Caki2 (cell line): ENCODE measurements around the gene MRFAP1. TPM values are rescaled to one million over a fixed set of nuclear protein-coding genes. Genes with fewer than 3 reads are reported as not detected.

Source experiments
- DNase-seq: peaks from one replicate; pipeline ENCODE4 v3.0.0-alpha.2; 2015; ENCODE audit warnings: low read depth
- in situ Hi-C: cut with HindIII; loops from 2 replicates; pipeline ENCODE4 v1.10.0; 2016; ENCODE audit warnings: low sequenced_read_pairs, low pct_unique_long_range_greater_than_20kb, mixed read lengths
- total RNA-seq: library from RNA; depleted of rRNA; stranded (reverse); fragments of >200 nt; shearing (Covaris generic); gene quantifications from 2 replicates; pipeline ENCODE4 v1.2.3, GENCODE V29; 2014; ENCODE audit warnings: low replicate concordance

MRFAP1 gene
- total RNA-seq, 1 experiment from 2014 or later = 224 TPM

DNA sequence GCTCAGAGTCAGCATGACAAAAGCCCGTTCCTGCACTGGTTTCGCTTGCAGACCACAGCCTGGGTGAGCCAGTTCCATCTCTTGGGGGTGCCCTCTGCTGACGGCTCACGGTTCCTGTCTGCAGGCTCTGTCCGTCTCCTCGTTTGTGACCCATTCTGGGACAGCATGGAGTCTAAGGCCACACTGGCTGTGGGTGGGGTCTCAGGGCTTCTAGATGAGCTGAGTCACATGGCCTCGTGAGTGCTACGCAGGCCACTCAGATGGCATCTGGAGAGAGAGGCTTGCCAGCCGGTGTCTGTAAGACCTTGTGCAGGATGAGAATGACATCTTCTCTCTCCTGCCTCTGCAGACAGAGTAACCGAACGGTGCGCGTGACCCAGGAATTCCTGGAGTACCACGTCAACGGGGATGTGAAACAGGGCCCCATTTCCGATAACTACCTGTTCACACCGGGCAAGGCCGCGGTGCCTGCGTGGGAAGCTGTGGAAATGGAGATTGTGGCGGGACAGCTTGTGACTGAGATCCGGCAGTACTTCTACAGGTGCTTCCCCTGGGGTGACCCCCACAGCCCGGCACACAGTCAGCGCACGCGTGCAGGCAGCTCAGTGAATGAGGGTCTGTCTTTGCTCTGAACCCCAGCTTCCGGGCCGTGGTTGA lies 31.6 kb upstream of the MRFAP1 start:
- DNase-seq = no peak
- in situ Hi-C loops = no loop called here

DNA sequence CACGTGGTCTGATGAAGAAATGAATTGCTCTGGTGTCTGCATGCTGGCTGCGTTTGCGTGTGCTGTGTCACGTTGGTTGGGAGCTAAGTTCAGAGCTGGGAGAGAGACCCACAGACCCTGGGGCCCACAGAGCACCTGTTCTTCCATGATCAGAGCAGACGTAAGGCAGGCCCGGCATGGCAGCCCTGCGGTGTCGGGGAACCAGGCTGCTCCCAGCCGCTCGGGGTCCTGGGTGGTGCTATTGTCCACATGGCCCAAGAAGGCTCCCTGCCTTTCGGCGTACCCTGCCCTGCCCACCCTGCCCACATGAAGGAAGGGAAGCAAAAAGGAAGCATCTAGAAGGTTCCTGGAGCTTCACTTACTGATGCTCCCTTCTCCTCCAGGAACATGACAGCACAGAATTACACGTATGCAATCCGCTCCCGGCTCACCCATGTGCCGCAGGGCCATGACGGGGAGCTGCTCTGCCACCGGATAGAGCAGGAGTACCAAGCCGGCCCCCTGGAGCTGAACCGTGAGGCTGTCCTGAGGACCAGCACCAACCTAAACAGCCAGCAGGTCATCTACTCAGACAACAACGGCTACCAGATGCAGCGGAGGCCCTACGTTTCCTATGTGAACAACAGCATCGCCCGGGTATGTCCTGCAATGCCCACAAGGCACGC lies 30.9 kb upstream of the MRFAP1 start:
- DNase-seq = no peak
- in situ Hi-C loops = no loop called here

DNA sequence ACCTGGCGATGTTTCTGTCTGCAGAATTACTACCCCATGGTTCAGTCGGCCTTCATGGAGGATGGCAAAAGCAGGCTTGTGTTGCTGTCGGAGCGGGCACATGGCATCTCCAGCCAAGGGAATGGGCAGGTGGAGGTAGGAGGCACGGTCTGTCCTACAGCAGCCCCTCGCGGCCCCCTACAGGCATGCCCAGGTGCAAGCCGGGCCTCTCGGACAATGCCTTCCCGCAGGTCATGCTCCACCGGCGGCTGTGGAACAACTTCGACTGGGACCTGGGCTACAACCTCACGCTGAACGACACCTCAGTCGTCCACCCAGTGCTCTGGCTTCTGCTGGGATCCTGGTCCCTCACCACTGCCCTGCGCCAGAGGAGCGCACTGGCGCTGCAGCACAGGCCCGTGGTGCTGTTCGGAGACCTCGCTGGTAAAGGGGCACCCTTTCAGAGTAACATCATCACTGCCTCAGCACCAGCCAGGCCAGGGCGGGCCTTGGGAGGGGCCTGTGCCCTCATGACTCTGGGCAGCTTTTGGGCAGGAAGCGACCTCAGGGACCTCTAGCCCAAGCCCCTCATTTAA lies 29.5 kb upstream of the MRFAP1 start:
- in situ Hi-C loops = no loop called here
- DNase-seq = no peak

DNA sequence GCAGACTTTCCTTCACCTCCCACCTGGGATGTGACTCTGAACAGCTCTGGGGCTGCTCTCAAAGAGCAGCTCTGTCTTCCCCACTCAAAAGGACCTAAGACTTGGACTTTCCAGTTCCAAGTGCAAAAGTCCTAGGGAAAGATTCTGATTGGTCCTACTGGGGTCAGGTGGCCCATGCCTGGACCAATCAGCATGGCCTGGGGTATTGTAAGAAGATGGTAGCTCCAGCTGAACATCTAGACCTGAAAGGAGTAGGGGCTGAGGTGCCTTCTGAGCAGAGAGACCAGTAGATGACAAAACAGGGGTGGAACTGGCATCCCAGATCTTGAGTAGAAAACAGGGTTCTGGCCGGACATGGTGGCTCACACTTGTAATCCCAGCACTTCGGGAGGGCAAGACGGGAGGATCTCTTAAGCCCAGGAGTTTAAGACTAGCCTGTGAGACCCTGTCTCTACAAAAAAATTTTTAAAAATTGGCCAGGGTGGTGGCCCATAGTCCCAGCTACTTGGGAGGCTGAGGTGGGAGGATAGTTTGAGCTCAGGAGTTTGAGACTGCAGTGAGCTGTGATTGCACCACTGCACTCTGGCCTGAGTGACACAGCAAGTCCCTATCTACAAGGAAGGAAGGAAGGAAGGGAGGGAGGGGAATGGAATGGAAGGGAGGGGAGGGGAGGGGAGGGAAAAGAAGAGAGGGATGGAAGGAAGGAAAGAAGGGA lies 27.4 kb upstream of the MRFAP1 start:
- in situ Hi-C loops = no loop called here
- DNase-seq = no peak

DNA sequence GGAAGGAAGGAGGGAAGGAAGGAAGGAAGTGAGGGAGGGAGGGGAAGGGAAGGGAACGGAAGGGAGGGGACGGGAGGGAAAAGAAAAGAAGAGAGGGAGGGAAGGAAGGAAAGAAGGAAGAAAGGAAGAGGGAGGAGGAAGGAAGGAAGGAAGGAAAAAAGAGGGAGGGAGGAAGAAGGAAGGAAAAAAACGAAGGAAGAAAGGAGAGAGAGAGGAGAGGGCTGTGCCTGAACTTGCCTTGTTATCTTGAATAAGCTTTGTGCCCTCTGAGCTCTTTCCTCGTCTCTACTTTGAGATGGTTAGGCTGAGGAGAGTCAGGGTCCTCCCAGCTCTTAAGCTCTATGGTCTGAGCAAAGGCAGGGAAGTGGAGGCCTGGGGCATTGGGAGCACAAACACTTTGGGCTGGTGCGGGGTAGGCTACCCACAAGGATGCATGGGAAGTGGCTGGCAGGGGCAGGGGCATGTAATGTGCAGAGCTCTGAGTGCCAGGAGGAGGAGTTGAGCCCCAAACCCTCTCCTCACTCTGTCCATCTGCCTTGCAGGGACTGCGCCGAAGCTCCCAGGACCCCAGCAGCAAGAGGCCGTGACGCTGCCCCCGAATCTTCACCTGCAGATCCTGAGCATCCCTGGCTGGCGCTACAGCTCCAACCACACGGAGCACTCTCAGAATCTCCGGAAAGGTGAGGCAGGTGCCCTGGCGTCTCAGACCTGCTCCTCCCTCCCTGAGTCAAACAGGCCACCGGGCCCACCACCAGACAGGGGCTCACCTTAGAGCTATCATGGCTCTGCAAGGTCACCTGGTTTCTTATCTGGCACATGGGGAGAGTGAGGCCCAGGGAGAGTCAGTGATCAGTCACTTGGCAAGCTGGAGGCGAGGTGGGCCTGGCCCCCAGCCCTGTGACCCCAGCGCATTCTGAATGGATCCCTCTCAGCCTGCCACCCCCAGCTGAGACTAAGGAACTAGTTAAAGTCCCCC lies 26.5 kb upstream of the MRFAP1 start:
- in situ Hi-C loops = no loop called here
- DNase-seq = no peak

DNA sequence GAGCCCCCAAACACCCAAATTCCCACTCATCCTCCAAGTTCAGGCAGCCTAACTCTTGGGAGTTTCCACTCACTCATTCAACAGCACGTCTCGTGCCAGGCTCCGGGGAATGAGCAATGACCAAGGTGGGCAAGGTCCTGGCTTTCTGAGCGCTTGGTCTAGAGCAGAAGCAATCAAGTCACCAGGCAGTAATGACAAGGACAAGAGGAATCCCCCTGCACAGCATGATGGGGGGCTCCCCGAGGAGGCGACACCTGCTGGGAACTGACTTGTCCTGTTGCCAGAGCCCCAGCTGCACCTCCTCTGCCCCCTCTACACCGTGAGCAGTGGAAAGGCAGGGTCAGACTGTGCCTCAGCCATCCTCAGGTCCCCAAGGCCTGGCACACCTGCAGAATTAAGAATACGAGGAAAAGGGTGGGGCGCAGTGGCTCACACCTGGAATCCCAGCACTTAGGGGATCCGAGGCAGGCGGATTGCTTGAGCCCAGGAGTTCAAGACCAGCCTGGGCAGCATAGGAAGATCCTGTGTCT lies 25.7 kb upstream of the MRFAP1 start:
- in situ Hi-C loops = no loop called here
- no peak for DNase-seq

DNA sequence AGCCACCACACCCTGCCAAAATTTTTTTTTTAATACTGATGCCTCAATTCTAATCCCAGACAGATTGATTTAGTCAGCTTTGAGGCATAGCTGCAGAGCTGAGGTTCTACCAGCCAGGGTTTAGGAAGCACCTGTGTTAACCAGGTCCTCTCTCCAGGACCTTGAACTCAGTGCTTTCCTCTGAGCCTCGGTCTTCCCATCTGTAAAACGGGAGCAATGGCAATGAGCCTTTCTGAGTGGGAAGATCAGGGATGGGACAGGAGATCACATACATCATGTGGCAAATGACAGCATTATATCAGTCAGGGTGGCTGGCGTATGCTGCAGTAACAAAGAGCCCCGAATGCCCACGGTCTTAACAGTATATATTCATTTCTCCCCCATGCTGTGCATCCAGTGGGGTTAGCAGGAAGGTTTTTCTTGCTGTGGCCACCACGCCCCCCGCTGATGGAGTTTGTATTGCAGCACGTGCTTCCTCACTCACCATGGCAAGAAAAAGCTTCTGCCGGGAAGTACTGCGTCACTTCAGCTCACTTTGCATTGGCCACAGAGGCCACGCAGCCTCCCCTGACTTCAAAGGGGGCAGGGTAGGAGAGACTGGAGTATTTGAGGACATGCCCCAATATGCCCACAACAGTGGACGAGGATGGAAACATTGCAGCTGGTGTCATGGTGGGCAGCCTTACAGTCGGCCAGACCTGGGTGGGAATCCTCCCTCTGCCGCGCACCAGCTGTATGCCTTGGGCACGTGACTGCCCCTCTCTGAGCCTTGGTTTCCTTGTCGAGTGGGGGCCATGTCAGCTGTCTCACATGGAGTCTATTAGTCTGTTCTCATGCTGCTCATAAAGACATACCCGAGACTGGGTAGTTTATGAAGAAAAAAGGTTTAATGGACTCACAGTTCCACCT lies 24.1 kb upstream of the MRFAP1 start:
- no peak for DNase-seq
- in situ Hi-C loops = no loop called here

DNA sequence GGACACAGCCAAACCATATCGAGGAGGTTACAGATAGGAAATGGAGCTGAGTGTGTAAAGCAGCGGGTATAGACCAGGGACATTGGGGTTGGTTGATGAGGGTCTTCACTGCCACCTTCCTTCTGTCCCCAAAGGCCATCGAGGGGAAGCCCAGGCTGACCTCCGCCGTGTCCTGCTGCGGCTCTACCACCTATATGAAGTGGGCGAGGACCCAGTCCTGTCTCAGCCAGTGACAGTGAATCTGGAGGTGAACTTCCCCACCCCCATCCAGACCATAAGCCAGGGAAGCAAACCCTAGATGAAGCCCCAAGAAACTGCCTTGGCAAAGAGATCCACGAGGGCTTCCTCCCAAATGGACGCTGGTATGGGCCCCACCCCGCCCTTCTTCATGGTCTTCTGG lies 23.2 kb upstream of the MRFAP1 start:
- in situ Hi-C loops = no loop called here
- DNase-seq = no peak

DNA sequence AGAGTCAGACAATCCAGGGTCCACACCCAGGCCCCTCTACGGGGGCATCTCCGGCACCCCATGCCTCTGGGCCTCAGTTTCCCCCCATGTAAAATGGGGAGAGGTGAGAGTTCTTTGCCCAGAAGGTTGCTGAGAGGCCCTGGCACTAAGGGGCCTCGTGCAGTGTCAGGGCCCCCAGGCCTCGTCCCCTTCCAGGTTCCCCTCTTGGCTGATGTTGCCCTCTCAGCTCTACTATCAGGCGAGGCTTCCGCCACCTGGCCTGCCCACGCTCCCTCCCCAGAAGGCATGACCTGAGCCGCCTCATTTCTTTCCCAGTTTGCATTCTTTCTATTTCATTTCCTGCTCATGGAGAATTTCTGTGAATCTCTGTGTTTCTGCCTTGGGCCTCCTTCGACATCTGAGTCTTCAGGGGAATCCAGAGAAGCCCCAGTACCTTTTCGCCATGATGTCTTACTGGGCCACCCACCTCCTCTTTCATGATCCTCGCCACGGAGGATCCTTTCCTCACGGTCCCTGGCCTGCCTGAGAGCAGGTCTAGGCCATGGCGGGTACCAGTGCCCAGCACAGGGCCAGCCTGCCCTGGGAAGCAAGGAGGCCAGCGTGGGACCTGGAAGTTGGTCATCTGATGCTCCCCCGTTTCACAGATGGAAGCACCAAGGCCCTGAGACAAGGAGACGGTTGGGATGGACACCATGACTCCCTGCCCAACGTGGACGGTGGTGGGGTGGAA lies 21.9 kb upstream of the MRFAP1 start:
- no peak for DNase-seq
- in situ Hi-C loops = no loop called here

DNA sequence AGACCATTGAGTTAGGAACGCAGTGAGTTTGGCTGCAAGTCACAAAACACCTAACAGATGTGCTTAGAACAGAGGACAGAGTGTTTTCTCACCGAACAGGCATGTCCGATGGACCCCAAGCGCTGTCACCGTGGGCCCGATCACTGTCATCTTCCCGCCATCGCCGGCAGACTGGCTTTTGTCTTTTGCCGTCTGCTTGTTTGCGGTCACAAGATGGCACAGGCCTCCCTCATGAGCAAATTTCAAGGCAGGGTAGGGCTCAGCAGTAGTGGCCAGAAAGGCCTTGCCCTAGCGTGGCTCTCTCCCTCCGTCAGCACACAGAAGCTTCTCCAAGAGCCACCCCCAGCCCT lies 21.4 kb upstream of the MRFAP1 start:
- no peak for DNase-seq
- in situ Hi-C loops = no loop called here

DNA sequence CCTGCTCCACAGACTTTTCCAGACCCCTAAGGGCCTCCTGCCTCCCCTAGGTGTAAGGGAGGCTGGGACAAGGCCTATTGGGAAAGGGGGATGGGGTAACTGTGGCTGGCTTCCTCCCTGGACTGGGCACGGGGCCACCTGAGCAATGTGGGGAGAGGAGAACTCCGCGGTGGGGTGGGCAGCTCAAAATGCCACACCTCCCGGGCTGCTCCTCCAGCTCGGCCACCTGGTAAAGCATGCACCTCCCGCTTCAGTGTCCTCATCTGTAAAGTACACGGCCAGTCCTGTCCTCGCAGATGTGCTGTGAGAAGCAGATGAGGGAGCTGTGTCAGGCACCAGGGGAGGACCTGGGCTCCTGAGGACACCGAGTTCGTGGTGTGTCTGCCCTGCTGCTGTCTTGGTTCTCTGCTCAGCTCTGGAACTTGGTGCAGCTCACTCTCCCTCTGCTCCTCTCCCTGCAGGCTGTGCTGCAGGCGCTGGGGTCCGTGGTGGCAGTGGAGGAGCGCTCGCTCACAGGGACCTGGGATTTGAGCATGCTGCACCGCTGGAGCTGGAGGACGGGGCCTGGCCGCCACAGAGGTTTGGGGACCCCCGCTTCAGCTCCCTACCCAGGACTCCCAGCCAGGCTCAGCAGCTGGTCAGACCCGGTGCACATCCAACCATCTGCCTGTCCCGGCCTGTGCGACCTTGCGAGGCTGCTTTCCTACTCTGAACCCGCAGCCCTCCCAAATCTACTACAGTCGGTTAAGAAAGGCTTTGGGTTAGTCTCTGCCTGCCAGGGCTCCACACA lies 20.8 kb upstream of the MRFAP1 start:
- DNase-seq = no peak
- in situ Hi-C loops = no loop called here

DNA sequence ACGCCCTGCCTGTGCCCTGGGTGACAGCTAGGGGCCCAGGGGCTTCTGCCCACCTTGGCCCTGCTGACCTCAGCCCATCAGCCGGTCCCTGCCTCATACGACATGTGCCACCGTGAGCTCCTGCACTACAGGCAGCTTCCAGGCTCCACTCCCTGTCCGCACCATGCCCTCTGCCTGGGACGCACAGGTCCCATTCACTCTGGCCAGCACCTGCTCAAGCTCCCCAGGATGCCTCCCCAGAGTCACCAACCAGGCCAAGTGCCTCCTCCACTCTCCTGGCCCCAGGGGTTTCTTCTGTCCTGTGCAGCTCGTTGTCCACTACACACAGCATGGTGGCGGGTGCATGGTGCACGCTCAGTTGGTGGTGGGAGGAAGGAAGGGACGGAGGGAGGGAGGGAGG lies 20.2 kb upstream of the MRFAP1 start:
- in situ Hi-C loops = no loop called here
- DNase-seq = no peak

DNA sequence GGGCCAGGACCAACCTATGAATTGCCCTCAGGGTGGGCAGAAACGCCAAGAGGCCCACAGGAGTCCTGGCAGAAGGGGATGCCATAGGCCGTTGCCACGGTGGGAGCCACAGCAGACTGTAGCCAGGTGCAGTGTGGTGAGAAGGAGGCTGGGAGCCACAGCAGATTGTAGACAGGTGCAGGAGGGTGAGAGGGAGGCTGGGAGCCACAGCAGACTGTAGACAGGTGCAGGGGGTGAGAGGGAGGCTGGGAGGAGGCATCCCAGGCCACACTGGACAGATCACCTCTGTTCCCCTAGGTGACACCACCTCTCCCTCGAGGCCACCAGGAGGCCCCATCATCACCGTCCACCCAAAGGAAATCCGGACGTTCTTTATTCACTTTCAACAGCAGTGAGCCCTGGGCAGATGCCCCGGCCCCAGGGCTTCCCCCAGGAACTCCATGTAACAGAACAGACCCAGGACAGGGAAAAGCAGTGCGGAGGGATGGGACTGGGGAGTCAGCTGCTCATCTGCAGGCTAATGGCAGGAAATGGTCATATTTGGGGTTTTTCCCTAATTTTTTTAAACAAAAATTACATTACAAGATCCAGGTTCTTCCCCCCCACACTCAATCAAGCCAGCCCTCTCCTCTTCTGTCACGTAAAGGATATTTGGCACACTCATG lies 19.5 kb upstream of the MRFAP1 start:
- no peak for DNase-seq
- in situ Hi-C loops = no loop called here

DNA sequence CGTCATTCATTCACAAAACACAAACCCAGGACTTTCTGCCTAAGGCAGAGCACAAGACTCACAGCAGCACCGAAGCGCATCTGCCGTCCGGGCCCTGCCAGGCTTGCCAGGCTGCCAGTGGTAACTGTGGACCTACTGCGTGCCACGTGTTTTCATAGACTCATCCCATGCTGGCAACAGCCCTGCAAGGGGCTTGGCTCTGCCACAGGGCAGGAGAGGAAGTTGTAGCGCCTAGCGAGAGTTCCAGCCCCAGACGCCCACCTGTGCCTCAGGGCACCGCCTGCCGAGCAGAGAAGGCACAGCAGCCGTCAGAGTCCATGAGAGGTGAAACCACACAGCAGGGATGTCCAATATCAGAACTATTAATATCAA lies 18.9 kb upstream of the MRFAP1 start:
- in situ Hi-C loops = no loop called here
- no peak for DNase-seq

DNA sequence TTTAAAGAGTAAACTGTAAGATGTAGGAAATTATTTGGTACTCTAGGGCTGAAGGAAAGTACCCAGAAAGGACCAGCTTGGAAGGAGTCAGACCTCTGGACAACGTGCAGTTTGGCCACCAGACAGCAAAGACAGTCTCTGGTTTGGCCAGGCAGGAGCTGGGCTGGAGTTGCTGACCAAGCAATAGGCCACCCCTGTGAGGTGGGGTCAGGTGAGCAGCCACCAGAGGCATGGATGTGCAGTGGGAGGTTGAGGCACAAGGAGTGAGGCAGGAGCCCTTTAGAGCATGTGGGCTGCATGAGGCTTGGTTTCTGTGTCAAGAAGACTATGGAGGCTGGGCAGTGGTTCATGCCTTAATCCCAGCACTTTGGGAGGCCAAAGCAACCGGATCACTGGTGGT lies 17.7 kb upstream of the MRFAP1 start:
- in situ Hi-C loops = no loop called here
- DNase-seq = no peak
